Retina (tissue), 1 donor: Measurements from ENCODE around the gene HELB.

Source experiments
- DNase-seq: peaks from one replicate; pipeline ENCODE4 v3.0.0-alpha.2; 2016

The HELB gene

GRCh38 chr12:66304296-66304900, 2.1 kb downstream of the HELB start:
- DNase-seq: no peak

- no peak for DNase-seq
These were observed 7.3 kb downstream of the HELB start for GRCh38 chr12:66309606-66310005.

GRCh38 chr12:66312189-66312588, 9.9 kb downstream of the HELB start:
- DNase-seq: no peak

GRCh38 chr12:66314278-66314677, 12.0 kb downstream of the HELB start:
- DNase-seq: no peak

- DNase-seq: no peak
These were observed 17.1 kb downstream of the HELB start for GRCh38 chr12:66319266-66319954.

DNA sequence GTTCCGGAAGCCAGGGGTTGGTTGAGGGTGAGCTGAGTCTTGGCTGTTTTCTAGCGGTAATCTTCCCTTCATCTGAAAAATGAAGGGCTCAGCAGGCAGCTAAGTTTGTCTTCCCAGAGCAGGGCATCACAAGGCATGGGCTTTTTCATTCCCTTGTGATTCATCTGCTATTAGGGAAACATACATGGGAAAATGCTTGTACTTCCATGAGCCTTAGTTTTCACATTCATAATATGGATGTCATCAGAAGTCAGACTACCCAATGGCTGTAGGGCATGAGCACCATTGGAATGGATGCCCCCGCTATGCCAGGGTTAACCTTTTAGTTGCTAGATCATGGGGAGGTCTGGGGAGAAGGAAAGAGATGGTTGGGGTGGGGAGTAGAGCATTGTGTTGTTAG, 18.7 kb downstream of the HELB start:
- no peak for DNase-seq

DNA sequence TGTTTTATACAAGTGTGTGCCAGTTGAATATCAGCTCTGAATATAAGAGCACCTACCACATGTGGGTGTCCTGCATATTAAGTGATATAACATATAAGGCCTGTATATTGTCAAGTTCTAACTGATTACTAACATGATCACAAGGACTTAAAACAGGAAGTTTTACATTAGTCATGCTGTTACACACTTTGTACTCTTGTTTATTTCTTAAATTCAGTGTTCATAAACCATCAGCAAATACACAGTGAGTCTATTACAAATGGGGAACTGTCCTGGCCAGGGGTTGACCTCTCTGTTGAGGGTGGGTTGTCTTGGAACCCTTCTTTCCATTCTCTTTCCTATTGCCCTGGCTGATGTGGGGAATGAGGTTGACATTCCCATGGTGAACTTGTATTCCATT, 19.1 kb downstream of the HELB start:
- DNase-seq: no peak

DNA sequence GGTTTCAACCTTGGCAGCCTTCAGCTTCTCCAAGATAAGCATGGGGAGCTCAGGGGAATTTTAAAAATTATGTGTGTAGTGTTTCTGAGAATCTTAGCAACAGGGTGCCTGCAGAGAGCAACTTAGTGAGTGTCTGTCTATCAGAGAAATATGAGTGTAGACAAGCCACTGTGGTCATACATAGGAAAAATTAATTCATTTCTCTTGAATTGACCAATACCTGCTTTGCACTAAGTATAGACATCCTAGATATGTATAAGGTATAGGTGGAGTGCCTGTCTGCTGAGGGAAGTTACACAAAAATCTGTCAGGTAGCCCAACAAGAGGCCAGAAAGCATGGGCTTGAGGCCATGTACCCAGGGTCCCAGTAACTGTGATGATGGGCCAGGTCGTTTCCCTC, 20.7 kb downstream of the HELB start:
- DNase-seq: no peak

- DNase-seq: no peak
These were observed 27.6 kb downstream of the HELB start for GRCh38 chr12:66329941-66330340.

DNA sequence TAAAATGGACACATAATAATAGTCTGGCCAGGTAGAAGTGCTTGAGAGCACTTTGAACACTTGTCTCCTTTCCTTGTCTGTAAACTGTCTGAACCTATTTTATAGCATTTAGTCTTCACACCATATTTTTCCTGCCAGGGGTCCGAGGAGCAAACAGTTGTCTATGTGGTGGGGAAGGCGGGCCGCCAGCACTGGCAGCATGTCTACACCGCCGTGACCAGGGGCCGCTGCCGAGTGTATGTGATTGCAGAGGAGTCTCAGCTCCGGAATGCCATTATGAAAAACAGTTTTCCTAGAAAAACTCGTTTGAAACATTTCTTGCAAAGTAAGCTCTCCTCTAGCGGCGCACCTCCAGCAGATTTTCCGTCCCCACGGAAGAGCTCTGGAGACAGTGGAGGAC, 28.7 kb downstream of the HELB start:
- DNase-seq: no peak

DNA sequence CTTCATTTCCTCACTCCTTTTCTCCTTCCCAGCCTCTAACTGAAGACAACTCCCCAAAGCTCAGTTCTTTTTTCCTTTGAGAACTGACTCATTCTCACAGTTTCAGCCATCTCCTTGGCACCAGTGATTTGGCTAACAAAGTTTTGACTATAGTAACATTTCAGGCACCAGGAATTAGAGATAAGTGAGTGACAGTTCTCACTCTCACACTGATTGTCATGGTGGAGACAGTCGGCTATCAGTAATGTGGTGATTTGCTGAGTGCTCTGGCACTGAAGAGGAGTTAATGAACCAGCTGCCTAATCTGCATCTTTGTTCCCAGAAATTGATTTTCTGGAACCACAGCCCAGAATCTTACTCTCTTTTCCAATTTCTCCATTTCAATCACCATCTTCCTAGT, 29.5 kb downstream of the HELB start:
- DNase-seq: no peak

GRCh38 chr12:66335746-66336145, 33.5 kb downstream of the HELB start:
- DNase-seq: no peak

GRCh38 chr12:66337381-66338010, 35.2 kb downstream of the HELB start:
- DNase-seq: no peak

DNA sequence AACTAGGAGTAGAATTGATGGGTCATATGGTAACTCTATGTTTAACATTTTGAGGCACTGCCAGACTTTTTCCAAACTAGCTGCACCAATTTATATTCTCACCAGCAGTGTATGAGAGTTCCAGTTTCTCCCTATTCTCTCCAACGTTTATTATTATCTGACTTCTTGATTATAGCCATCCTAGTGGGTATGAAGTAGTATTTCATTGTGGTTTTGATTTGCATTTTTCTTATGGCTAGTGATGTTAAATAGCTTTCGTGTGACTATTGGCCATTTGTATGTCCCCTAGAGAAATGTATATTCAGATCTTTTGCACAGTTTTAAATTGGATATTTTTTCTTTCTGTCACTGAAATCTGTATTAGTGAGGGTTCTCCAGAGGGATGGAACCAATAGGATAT, 37.8 kb downstream of the HELB start:
- DNase-seq: no peak

- DNase-seq: no peak
These were observed 38.8 kb downstream of the HELB start for GRCh38 chr12:66341126-66341525.

DNA sequence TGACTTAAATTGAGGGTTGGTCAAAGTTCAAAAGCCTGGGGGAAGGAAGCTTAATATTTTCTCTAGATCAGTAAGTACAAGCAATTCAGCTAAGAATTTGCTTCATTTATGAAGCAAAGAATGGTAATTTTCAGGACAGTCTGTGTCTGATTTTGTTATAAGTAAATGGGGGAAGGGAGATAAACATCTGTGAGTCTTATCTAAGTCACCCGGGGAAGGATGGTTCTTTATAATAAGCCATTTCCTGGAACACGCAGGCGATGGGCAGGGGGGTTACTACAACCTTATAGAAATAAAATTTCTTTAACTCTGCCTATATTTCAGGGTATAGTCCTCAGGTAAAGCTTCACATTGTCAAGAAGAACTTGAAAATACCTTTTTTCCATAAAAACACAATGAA, 42.9 kb downstream of the HELB start:
- DNase-seq: no peak

GRCh38 chr12:66345956-66346355, 43.7 kb downstream of the HELB start:
- no peak for DNase-seq

GRCh38 chr12:66351301-66351700, 49.0 kb downstream of the HELB start:
- DNase-seq: no peak

DNA sequence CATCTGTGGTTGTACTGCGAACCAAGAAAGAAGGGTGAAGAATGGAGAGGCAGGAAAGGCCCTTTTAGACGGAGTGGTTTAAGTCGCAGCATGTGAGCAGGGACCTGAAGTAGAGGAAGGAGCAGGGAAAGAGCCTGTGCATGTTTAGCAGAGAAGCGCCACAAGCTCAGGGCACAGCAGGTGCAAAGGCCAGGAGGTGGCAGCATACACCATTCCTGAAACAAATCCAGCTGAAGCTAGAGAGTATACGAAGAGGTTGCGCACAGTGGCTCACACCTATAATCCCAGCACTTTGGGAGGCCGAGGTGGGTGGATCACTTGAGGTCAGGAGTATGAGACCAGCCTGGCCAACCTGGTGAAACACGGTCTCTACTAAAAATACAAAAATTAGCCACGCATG, 49.9 kb downstream of the HELB start:
- no peak for DNase-seq

DNA sequence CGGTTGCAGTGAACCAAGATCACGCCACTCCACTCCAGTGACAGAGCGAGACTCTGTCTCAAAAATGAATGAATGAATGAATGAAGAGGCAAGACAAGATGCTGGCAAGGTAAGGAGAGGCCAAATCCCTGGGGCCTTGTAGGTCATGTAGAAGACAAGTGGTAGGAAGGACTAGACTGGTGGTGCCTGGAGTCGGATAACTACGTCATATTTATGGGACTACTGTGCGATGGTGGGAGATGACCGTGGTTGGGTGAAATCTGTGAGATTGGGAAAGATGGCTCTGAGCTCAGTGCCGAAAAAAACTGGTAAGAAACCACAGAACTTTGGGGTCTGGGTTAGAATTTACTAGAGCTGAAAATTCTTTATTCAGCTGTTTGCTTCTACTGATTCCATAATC, 50.6 kb downstream of the HELB start:
- no peak for DNase-seq

- no peak for DNase-seq
These were observed 52.0 kb downstream of the HELB start for GRCh38 chr12:66354291-66354690.

- no peak for DNase-seq
These were observed 57.0 kb downstream of the HELB start for GRCh38 chr12:66359300-66359699.

GRCh38 chr12:66361703-66362102, 59.4 kb downstream of the HELB start:
- no peak for DNase-seq

- no peak for DNase-seq
These were observed 63.6 kb downstream of the HELB start for GRCh38 chr12:66365718-66366490.
